ENCODE measurements around the gene UBASH3B. TPM values are rescaled to one million over a fixed set of nuclear protein-coding genes. Genes with fewer than 3 reads are reported as not detected.

Gene UBASH3B
- total and polyA plus RNA-seq, 2 of the 13 experiments (the other 11 are each of a cell fraction or from before 2014, with no cell fraction given): 4.4 to 7.6 TPM

- no TSS peak for BruUV-seq (replicated peaks)
- POLR2A ChIA-PET: no interaction called here
- H4K20me1 ChIP-seq (ENCODE audit: insufficient read depth, low read length): no peaks in the 10 kb centered on the region
- WGBS (ENCODE audit: low lambda C conversion rate): 100% methylated on average over 1 of the region's 2 CpGs
- no peak overlapping the region for H3K27ac ChIP-seq (ENCODE audit: extremely low read length, insufficient read depth, low read length)
- TF ChIP-seq UBTF (CRISPR knock-in tag; IDR thresholded peaks at IDR 0.05) (no peak), PHF8 (CRISPR knock-in tag; IDR thresholded peaks at IDR 0.05) (no peak), THAP8 (CRISPR knock-in tag; IDR thresholded peaks at IDR 0.05; ENCODE audit: borderline replicate concordance) (no peak), FIP1L1 (IDR thresholded peaks at IDR 0.05; ENCODE audit: borderline replicate concordance, insufficient read depth, low read depth, low read length) (no peak), KLF15 (CRISPR knock-in tag; IDR thresholded peaks at IDR 0.05; ENCODE audit: borderline replicate concordance) (no peak), ZNF550 (CRISPR knock-in tag; IDR thresholded peaks at IDR 0.05; ENCODE audit: borderline replicate concordance) (no peak), DZIP1 (CRISPR knock-in tag; IDR thresholded peaks at IDR 0.05) (no peak), ZNF724P (CRISPR knock-in tag; IDR thresholded peaks at IDR 0.05; ENCODE audit: borderline replicate concordance) (no peak), BRD4 (CRISPR knock-in tag; IDR thresholded peaks at IDR 0.05) (no peak), NAIF1 (CRISPR knock-in tag; IDR thresholded peaks at IDR 0.05; ENCODE audit: borderline replicate concordance) (no peak)
- FAIRE-seq: no peak
- no peaks in the 10 kb centered on the region for H3K4me1 ChIP-seq (ENCODE audit: insufficient read depth, low read length)
- no peaks in the 10 kb centered on the region for H3K79me2 ChIP-seq (ENCODE audit: insufficient read depth, low read length)
- H3K9ac ChIP-seq (ENCODE audit: insufficient read depth, low read depth, low read length): no peak overlapping the region
- CTCF ChIA-PET (ENCODE audit: low intra/inter-chr PET ratio, low total read pairs): no interaction called here
- no peaks in the 10 kb centered on the region for H3K36me3 ChIP-seq (replicated peaks in 1 of 2; ENCODE audit: control insufficient read depth in 1 of 2, insufficient read depth in 2 of 2, low read length in 2 of 2)
- H3K9me3 ChIP-seq (ENCODE audit: low read length): no peaks in the 10 kb centered on the region
- no peaks in the 10 kb centered on the region for H3K27me3 ChIP-seq (ENCODE audit: control insufficient read depth in 1 of 2, insufficient read depth in 2 of 2, low read length in 2 of 2)
- no peak overlapping the region for H3K4me3 ChIP-seq (replicated peaks in 1 of 3; ENCODE audit: insufficient read depth in 1 of 3, low read depth in 2 of 3, low read length in 3 of 3)
- no peak for DNase-seq (ENCODE audit: low spot score)
- no peak overlapping the region for H3K4me2 ChIP-seq (ENCODE audit: low read depth, low read length)
- in situ Hi-C loops (cut with HindIII; ENCODE audit: extremely low pct_ligation_motif_present, low pct_unique_long_range_greater_than_20kb): no loop called here
- no peak overlapping the region for H2AFZ ChIP-seq (ENCODE audit: low read length)
- intact Hi-C loops (cut with micrococcal nuclease; ENCODE audit: unreplicated experiment): no loop called here
- no peak for ATAC-seq
These were observed 107.6 kb downstream of the UBASH3B start for GRCh38 chr11:122763108-122763507.

Data from HepG2 (cell line).